Neuronal stem cell (in vitro differentiated cells): ENCODE results near the gene SLC17A9.

ENCODE experiments used
- DNase-seq: peaks from one replicate; pipeline ENCODE4 v3.0.0-alpha.2; 2013; ENCODE audit warnings: low spot score
- H2AFZ ChIP-seq: one replicate; pipeline ENCODE4 v1.6.1; 2013; ENCODE audit warnings: mild to moderate bottlenecking, low read length, inconsistent platforms
- H2AK5ac ChIP-seq: 2 replicates; pipeline ENCODE4 v1.6.1; 2013; ENCODE audit warnings: low read depth, mild to moderate bottlenecking, inconsistent platforms, low read length, moderate library complexity, mixed read lengths
- H2BK120ac ChIP-seq: 2 replicates; pipeline ENCODE4 v1.6.1; 2013; ENCODE audit warnings: low read depth, mild to moderate bottlenecking, inconsistent platforms, low read length, moderate library complexity, mixed read lengths
- H2BK12ac ChIP-seq: one replicate; pipeline ENCODE4 v1.6.1; 2013; ENCODE audit warnings: low read length, inconsistent platforms
- H2BK15ac ChIP-seq: 2 replicates; pipeline ENCODE4 v1.6.1; 2013; ENCODE audit warnings: mild to moderate bottlenecking, low read length, inconsistent platforms, mixed read lengths
- H2BK5ac ChIP-seq: one replicate; pipeline ENCODE4 v1.6.1; 2013; ENCODE audit warnings: inconsistent platforms, mild to moderate bottlenecking, low read length, moderate library complexity
- H3K14ac ChIP-seq: one replicate; pipeline ENCODE4 v1.6.1; 2013; ENCODE audit warnings: low read length, inconsistent platforms
- H3K18ac ChIP-seq: 2 replicates; pipeline ENCODE4 v1.6.1; 2013; ENCODE audit warnings: low read length, inconsistent platforms
- H3K23ac ChIP-seq: 2 replicates; pipeline ENCODE4 v1.6.1; 2013; ENCODE audit warnings: low read depth, mild to moderate bottlenecking, mixed read lengths, low read length, inconsistent platforms; ENCODE audit not compliant: poor library complexity
- H3K27ac ChIP-seq: replicated peaks from 3 replicates; pipeline ENCODE4 v1.5.1; 2013; ENCODE audit warnings: low read length, inconsistent platforms
- H3K27me3 ChIP-seq, 3 experiments: 2 replicates each; pipeline ENCODE4 v1.6.1; 2013; ENCODE audit warnings: low read length in 3 of 3, mild to moderate bottlenecking in 2 of 3, inconsistent platforms in 1 of 3, low read depth in 1 of 3, mixed read lengths in 1 of 3, moderate library complexity in 1 of 3; ENCODE audit not compliant: control insufficient read depth in 3 of 3, insufficient read depth in 3 of 3
- H3K36me3 ChIP-seq, 2 donors: replicated peaks in 1 of 2; 2 replicates each; pipeline ENCODE4 v1.6.1; 2013; ENCODE audit warnings: low read length in 2 of 2; ENCODE audit not compliant: control insufficient read depth in 2 of 2, insufficient read depth in 2 of 2
- H3K4ac ChIP-seq: 2 replicates; pipeline ENCODE4 v1.6.1; 2013; ENCODE audit warnings: inconsistent platforms, mild to moderate bottlenecking, low read length, moderate library complexity
- H3K4me1 ChIP-seq, 2 donors: 1 replicate in 1 of 2; 2 replicates in 1 of 2; pipeline ENCODE4 v1.6.1; 2013; ENCODE audit warnings: low read length in 2 of 2, low read depth in 1 of 2; ENCODE audit not compliant: control insufficient read depth in 2 of 2, insufficient read depth in 1 of 2
- H3K4me2 ChIP-seq: one replicate; pipeline ENCODE4 v1.6.1; 2013; ENCODE audit warnings: mild to moderate bottlenecking, low read length, inconsistent platforms; ENCODE audit not compliant: insufficient read depth, poor library complexity, severe bottlenecking
- H3K4me3 ChIP-seq, 2 donors: 2 replicates each; pipeline ENCODE4 v1.5.1; 2013; ENCODE audit warnings: low read length in 2 of 2, mild to moderate bottlenecking in 2 of 2, inconsistent platforms in 1 of 2, moderate library complexity in 1 of 2
- H3K79me1 ChIP-seq: one replicate; pipeline ENCODE4 v1.6.1; 2013; ENCODE audit warnings: low read depth, mild to moderate bottlenecking, inconsistent platforms, low read length, moderate library complexity
- H3K9ac ChIP-seq: one replicate; pipeline ENCODE4 v1.6.1; 2013; ENCODE audit warnings: mild to moderate bottlenecking, low read depth, low read length, inconsistent platforms; ENCODE audit not compliant: poor library complexity
- H3K9me3 ChIP-seq, 2 donors: replicated peaks in 1 of 2; 2 replicates each; pipeline versions ENCODE3 to v1.6.1; 2013; ENCODE audit warnings: low read length in 2 of 2, mild to moderate bottlenecking in 2 of 2, inconsistent platforms in 1 of 2, low read depth in 1 of 2, mixed read lengths in 1 of 2, moderate library complexity in 1 of 2; ENCODE audit not compliant: control insufficient read depth in 2 of 2, insufficient read depth in 1 of 2
- H4K8ac ChIP-seq: one replicate; pipeline ENCODE4 v1.6.1; 2013; ENCODE audit warnings: low read depth, mild to moderate bottlenecking, inconsistent platforms, low read length, moderate library complexity
- H4K91ac ChIP-seq: one replicate; pipeline ENCODE4 v1.6.1; 2013; ENCODE audit warnings: low read length, low read depth, mild to moderate bottlenecking, inconsistent platforms; ENCODE audit not compliant: poor library complexity
- WGBS, 2 donors: extraction: QIAGEN DNeasy Blood & Tissue Kit; methylation state at CpG; one replicate each; pipeline ENCODE4 v1.1.7; 2013; ENCODE audit warnings: missing lambda C conversion rate in 2 of 2, mixed read lengths in 1 of 2; ENCODE audit not compliant: insufficient read length in 2 of 2, insufficient replicate concordance in 1 of 2; ENCODE audit errors: extremely low coverage in 2 of 2; 5-methylcytosine and 5-hydroxymethylcytosine counted together

SLC17A9 gene

DNA sequence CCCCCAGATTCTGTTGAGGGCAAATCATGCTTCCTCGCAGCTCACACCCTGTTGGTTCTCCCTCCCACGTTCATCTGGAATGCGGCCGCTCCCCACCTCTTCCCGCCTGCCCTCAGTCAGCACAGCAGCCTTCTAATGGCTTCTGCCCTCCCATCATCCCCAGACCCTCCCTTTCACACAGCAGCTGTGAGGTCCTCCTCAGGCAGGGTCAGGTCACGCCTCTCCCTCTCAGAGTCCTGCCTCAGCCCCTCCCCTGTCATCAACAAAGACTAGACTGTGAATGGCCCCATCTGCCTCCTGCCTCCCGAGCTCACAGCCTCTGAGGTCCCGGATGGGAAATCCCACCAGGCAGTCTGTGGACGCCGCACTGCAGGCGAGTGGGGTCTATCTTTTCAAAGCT lies 62.2 kb downstream of the SLC17A9 start:
- Histone ChIP-seq H2BK15ac (peak overlapping the region; percentile 99), H4K8ac (no peak overlapping the region), H4K91ac (no peak overlapping the region), H3K79me1 (no peaks in the 10 kb centered on the region), H3K18ac (peak overlapping the region; percentile 99), H3K4ac (no peak overlapping the region), H2AFZ (peak overlapping the region; percentile 97), H3K27me3 (peaks cover 0 to 14% (median 1%) of the 10 kb centered on the region in 3 experiments), H3K9me3 (peaks cover 8 to 17% of the 10 kb centered on the region in 2 donors), H2BK5ac (no peak overlapping the region), H2BK120ac (peak overlapping the region; percentile 98), H3K14ac (peak overlapping the region; percentile 97), H2AK5ac (peak overlapping the region; percentile 100), H3K9ac (peak overlapping the region; percentile 67), H3K36me3 (no peaks in the 10 kb centered on the region), H3K27ac (peak overlapping the region; percentile 75), H2BK12ac (peak overlapping the region; percentile 98), H3K4me2 (no peak overlapping the region), H3K23ac (no peak overlapping the region), H3K4me1 (peaks cover 13 to 18% of the 10 kb centered on the region in 2 donors), H3K4me3 (peak overlapping the region in 1 of 2 donors; percentile 43)
- no CpG with 5 or more reads among the region's 11 CpGs for WGBS, 2 donors
- peak; percentile 77 for DNase-seq

DNA sequence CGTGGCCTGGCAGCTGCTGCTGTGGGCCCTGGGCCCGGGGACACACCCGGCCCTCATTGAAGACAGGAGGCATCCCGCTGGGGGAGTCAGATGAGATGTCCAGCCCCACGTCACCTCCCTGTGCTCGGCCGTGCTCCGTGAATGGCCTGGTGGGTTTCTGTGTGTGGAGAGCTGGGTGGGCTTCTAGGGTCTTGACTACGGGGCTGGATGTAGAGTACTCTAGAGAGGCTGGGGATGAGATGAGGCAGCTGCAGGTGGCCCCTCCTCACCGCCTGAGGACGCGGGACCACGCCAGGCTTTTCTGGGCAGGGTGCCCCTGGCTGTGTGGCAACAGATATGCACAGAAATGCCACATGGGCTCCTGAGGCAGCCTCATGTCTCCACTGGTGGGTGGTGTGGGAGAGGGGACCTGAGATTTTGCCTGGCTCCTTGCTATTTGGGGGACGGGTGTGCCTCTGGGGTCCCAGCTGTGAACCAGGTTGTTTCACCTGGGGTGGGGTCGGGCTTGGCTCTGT lies 62.7 kb downstream of the SLC17A9 start:
- H3K23ac ChIP-seq, result no peak overlapping the region
- H2AK5ac ChIP-seq, result peak overlapping the region; percentile 100
- peak overlapping the region; percentile 99 for H2BK15ac ChIP-seq
- peak overlapping the region; percentile 99 for H3K18ac ChIP-seq
- H2BK5ac ChIP-seq, result peak overlapping the region; percentile 90
- peaks cover 0 to 11% (median 0%) of the 10 kb centered on the region in 3 experiments for H3K27me3 ChIP-seq
- H3K4ac ChIP-seq, result peak overlapping the region; percentile 93
- no peaks in the 10 kb centered on the region for H3K79me1 ChIP-seq
- peak overlapping the region; percentile 97 for H2AFZ ChIP-seq
- H3K9ac ChIP-seq, result peak overlapping the region; percentile 67
- peak overlapping the region; percentile 97 for H4K91ac ChIP-seq
- H3K27ac ChIP-seq, result peak overlapping the region; percentile 73
- no CpG with 5 or more reads among the region's 15 CpGs for WGBS, 2 donors
- peak overlapping the region; percentile 24 for H3K4me2 ChIP-seq
- H3K14ac ChIP-seq, result peak overlapping the region; percentile 97
- H3K36me3 ChIP-seq, result no peaks in the 10 kb centered on the region
- peak overlapping the region in 1 of 2 donors; percentile 43 for H3K4me3 ChIP-seq
- H4K8ac ChIP-seq, result peak overlapping the region; percentile 43
- H2BK12ac ChIP-seq, result peak overlapping the region; percentile 98
- H3K4me1 ChIP-seq, result peaks cover 13 to 18% of the 10 kb centered on the region in 2 donors
- no peak for DNase-seq
- peaks cover 8 to 17% of the 10 kb centered on the region in 2 donors for H3K9me3 ChIP-seq
- peak overlapping the region; percentile 98 for H2BK120ac ChIP-seq

- WGBS, 2 donors, result no CpG with 5 or more reads among the region's 22 CpGs
- no peak overlapping the region for H3K4me2 ChIP-seq
- H3K23ac ChIP-seq, result peak overlapping the region; percentile 67
- H3K9ac ChIP-seq, result no peak overlapping the region
- no peak overlapping the region for H3K27ac ChIP-seq
- no peak for DNase-seq
- H2AK5ac ChIP-seq, result peak overlapping the region; percentile 100
- H3K9me3 ChIP-seq, result peaks cover 8 to 23% of the 10 kb centered on the region in 2 donors
- peak overlapping the region; percentile 97 for H4K91ac ChIP-seq
- peaks cover 0 to 8% (median 0%) of the 10 kb centered on the region in 3 experiments for H3K27me3 ChIP-seq
- H3K79me1 ChIP-seq, result no peaks in the 10 kb centered on the region
- H3K4me3 ChIP-seq, result no peak overlapping the region
- H3K14ac ChIP-seq, result no peak overlapping the region
- no peaks in the 10 kb centered on the region for H3K36me3 ChIP-seq
- no peak overlapping the region for H2AFZ ChIP-seq
- H2BK5ac ChIP-seq, result peak overlapping the region; percentile 90
- H2BK120ac ChIP-seq, result peak overlapping the region; percentile 98
- peak overlapping the region; percentile 98 for H2BK12ac ChIP-seq
- peak overlapping the region; percentile 99 for H2BK15ac ChIP-seq
- H3K4ac ChIP-seq, result peak overlapping the region; percentile 42
- H3K4me1 ChIP-seq, result peaks cover 13 to 18% of the 10 kb centered on the region in 2 donors
- peak overlapping the region; percentile 43 for H4K8ac ChIP-seq
- H3K18ac ChIP-seq, result peak overlapping the region; percentile 99
Measured at GRCh38 chr20:63015662-63016361, 63.3 kb downstream of the SLC17A9 start.

DNA sequence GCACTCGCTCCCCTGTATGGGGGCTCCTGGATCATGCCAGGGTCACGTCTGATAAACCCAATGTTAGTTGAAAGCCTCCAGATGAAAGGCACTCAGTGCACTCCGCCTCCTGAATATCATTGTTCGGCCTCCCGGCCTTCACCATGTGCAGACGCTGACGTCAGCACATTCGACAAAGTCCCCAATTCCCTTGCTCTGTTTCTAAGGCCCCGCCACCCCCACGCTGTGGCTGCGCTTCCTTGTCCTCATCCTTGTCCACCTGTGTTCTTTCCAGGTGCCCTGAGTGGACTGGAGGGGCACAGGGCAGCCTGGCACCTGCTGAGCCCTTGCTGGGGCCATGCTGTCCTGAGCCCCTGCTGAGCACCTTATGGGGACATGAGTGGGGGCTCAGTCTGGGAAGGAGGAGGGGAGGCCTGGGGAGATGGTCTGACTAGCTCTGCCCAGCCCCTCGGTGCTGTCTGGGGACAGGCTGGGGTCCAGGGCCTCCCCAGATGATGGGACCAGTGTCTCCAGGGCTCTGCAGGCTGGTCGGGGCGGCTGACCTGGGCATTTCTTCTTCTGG lies 64.1 kb downstream of the SLC17A9 start:
- peak overlapping the region; percentile 68 for H3K23ac ChIP-seq
- no peaks in the 10 kb centered on the region for H3K79me1 ChIP-seq
- H3K9me3 ChIP-seq, result peaks cover 8 to 26% of the 10 kb centered on the region in 2 donors
- peak overlapping the region; percentile 94 for H3K18ac ChIP-seq
- WGBS, 2 donors, result no CpG with 5 or more reads among the region's 14 CpGs
- H3K27me3 ChIP-seq, result peaks cover 0 to 3% (median 0%) of the 10 kb centered on the region in 3 experiments
- H3K36me3 ChIP-seq, result no peaks in the 10 kb centered on the region
- DNase-seq, result no peak
- no peak overlapping the region for H3K4ac ChIP-seq
- no peak overlapping the region for H3K4me3 ChIP-seq
- peak overlapping the region; percentile 90 for H2BK5ac ChIP-seq
- peak overlapping the region; percentile 99 for H2BK15ac ChIP-seq
- H4K8ac ChIP-seq, result no peak overlapping the region
- H3K4me2 ChIP-seq, result no peak overlapping the region
- H2BK120ac ChIP-seq, result peak overlapping the region; percentile 39
- H2AFZ ChIP-seq, result no peak overlapping the region
- peak overlapping the region; percentile 69 for H4K91ac ChIP-seq
- peak overlapping the region; percentile 14 for H3K14ac ChIP-seq
- H2AK5ac ChIP-seq, result peak overlapping the region; percentile 100
- H3K4me1 ChIP-seq, result peaks cover 13 to 18% of the 10 kb centered on the region in 2 donors
- H3K27ac ChIP-seq, result no peak overlapping the region
- H2BK12ac ChIP-seq, result peak overlapping the region; percentile 77
- peak overlapping the region; percentile 72 for H3K9ac ChIP-seq
